Effector CD8-positive, alpha-beta T cell (primary cell): ENCODE measurements around the gene CAMK4.

Source experiments
- DNase-seq: peaks from one replicate; lab custom pipeline; 2025; lab: John Stamatoyannopoulos, UW
- total RNA-seq, 4 experiments: gene quantifications; one replicate each; lab custom pipeline; 2026; lab: John Stamatoyannopoulos, UW

Gene CAMK4
- total RNA-seq, result 75.3 to 596 (median 164) reads per million in 4 experiments

- peak; percentile 76 for DNase-seq
Observed at GRCh38 chr5:111223787-111224560, at the start of gene CAMK4. Gene CAMK4 (plus strand): TSS chr5:111224384. CDS start chr5:111224484, 100 bp downstream.

- DNase-seq, result no peak
Observed at GRCh38 chr5:111183064-111183463, 41.1 kb upstream of the CAMK4 start.

- DNase-seq, result no peak
Observed at GRCh38 chr5:111187079-111187478, 37.1 kb upstream of the CAMK4 start.

- no peak for DNase-seq
Observed at GRCh38 chr5:111194053-111194452, 30.1 kb upstream of the CAMK4 start.

GRCh38 chr5:111194925-111195324 is 29.3 kb upstream of the CAMK4 start:
- DNase-seq, result no peak

DNA sequence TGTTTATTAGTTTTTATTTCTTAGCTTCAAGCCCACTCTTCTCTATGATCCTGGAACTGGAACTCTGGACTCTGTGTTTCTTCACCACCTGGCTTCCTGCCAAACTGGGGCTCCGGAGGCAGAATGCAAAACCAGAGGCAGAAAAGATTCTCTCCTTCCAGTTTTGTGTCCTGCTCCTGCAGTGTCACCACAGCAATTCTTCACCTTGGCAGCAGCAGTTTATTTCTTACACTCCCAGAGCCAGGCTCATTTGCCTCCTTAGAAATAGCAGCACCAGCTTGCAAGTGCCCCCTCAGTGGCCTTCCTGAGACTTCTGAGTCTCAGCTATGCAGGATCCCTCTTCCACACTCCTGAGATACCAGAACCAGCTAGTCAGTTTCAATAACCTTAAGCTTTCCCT is 26.7 kb upstream of the CAMK4 start:
- DNase-seq, result no peak

GRCh38 chr5:111198281-111198966 is 25.8 kb upstream of the CAMK4 start:
- DNase-seq, result no peak

GRCh38 chr5:111200828-111201227 is 23.4 kb upstream of the CAMK4 start:
- no peak for DNase-seq

DNA sequence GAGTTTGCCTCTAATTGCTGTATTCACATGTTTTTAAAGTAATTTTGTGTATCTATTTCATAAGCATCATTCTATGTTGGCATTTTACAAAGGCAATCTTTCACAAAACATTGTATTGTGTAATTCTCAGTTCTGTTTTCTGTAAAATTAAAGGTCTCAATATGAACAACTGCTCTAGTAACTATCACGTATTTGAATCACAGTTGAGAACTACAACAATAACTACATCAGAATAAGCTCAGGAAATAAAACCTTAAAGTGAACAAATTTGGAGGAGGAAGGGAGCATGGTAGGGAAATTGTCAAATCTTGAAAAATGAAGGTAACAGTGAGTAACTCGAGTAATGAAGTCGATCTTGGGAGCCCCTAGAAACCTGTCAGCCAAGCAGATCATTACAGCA is 22.5 kb upstream of the CAMK4 start:
- no peak for DNase-seq

- no peak for DNase-seq
Observed at GRCh38 chr5:111211341-111211740, 12.8 kb upstream of the CAMK4 start.

GRCh38 chr5:111214052-111214742 is 10.0 kb upstream of the CAMK4 start:
- DNase-seq, result no peak

GRCh38 chr5:111215971-111216370 is 8.2 kb upstream of the CAMK4 start:
- no peak for DNase-seq

DNA sequence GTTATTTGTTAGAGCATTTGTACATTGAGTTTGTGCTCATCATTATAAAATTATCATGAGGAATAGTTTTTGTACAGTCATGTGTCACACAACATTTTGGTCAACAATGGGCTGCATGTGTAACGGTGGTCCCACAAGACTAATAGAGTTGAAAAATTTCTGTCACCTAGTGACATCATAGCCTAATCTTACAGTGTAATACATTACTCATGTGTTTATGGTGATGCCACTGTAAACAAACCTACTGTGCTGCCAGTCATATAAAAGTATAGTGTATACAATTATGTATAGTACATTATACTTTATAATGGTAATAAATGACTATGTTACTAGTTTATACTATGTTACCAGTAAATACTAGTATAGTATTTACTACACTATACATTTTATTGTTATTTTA is 3.0 kb upstream of the CAMK4 start:
- DNase-seq, result no peak

- DNase-seq, result no peak
Observed at GRCh38 chr5:111223101-111223786, 940 bp upstream of the CAMK4 start.

GRCh38 chr5:111224561-111225345 is 569 bp downstream of the CAMK4 start:
- DNase-seq, result no peak

DNA sequence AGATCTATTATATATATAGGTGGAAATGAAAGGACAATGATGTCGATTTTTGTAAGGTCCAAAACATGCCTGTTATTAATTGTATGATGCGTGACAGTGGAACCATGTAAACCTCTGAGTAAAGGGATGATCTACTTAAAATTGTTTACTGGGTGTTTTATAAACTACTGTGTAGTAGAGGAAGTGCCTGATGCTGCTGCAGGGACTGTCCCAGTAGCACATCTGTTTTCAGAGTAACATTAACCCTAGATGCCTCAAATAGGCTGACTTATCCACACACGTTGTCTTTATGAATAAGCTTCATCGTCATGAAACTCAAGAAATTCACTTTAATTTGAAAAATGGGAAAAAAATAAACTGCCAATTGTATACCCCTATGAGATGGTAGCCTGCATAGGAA is 1.7 kb downstream of the CAMK4 start:
- no peak for DNase-seq

DNA sequence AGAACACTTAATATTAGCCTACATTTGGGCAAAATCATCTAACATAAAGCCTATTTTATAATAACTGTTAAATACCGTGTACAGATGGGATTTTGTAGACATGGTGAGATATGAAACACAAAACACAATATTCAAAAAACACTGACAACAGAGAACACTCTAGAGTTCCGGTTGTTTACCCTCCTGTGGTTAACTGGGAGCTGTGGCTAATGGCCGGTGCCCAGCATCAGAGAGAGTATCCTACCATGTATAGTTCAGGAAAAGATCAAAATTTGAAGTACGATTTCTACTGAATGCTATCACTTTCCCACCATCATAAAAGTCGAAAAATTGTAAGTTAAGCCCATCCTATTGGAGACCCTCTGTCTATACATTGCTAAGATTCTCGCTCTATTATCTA is 2.4 kb downstream of the CAMK4 start:
- DNase-seq, result no peak

DNA sequence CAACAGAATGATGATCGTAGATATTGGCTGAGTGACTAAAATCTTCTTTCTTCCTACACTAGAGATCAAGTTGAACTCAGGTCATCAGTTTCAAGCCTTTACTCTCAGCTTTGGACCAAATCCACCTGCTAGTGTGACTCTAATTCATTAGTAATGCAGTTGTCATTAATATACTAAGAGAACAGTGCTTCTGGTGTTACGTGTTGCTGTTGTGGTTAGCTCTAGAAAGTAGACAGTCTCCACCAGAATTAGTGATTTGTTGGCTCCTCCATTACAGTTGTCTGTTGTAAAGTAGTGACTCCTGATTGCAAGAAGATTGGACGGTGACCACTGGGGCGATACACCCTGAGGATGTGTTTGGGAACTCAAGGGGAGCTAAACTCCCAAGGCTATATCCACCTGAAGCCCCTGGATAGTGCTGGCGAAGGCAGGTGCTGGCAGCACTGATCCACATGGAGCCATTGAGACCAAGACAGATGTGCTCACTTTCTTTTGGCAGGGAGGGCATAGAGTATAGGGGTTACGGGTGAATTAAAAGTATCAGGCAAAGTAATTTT is 3.1 kb downstream of the CAMK4 start:
- no peak for DNase-seq

DNA sequence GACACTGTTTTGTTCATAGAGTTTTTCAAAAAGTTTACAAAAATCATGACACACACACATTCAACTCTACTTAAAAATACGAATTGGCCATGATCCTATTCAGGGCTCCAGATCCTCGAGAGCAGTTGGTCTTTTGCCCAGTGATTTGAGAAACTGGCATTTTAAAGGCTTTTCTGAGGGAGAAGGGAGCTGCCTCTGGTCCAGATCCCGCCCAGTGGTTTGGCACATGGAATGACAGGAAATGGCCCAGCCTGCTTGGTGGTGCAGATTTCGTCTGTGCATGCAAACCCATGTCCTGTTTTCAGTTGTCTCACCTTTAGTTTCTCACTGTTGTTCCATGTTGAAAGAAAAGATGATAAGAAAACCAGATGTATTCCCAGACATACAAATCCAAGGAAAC is 3.6 kb downstream of the CAMK4 start:
- DNase-seq, result no peak

GRCh38 chr5:111228520-111229220 is 4.5 kb downstream of the CAMK4 start:
- DNase-seq, result no peak
